Stimulated activated CD4-positive, alpha-beta T cell treated with anti-CD3 and anti-CD28 coated beads, Interleukin-1b, Interleukin-23, amount 100 ng/mL, for 1 hour (primary cell): ENCODE measurements around the gene THUMPD2.

Experiments
- DNase-seq, 2 donors: peaks; one replicate each; pipeline ENCODE4 v3.0.0-alpha.2; 2020; ENCODE audit warnings: low read depth in 2 of 2

THUMPD2 gene

GRCh38 chr2:39717067-39717466 is 62.0 kb downstream of the THUMPD2 start:
- DNase-seq: no peak

GRCh38 chr2:39715822-39716221 is 63.2 kb downstream of the THUMPD2 start:
- no peak for DNase-seq

- no peak for DNase-seq
These were observed 64.0 kb downstream of the THUMPD2 start for GRCh38 chr2:39715095-39715494.

GRCh38 chr2:39712953-39713352 is 66.1 kb downstream of the THUMPD2 start:
- no peak for DNase-seq

GRCh38 chr2:39710807-39711206 is 68.3 kb downstream of the THUMPD2 start:
- no peak for DNase-seq

- no peak for DNase-seq
These were observed 71.1 kb downstream of the THUMPD2 start for GRCh38 chr2:39708003-39708402.

- no peak for DNase-seq
These were observed 72.1 kb downstream of the THUMPD2 start for GRCh38 chr2:39706945-39707344.

- no peak for DNase-seq
These were observed 72.7 kb downstream of the THUMPD2 start for GRCh38 chr2:39706312-39706711.

- no peak for DNase-seq
These were observed 73.4 kb downstream of the THUMPD2 start for GRCh38 chr2:39705638-39706037.

- no peak for DNase-seq
These were observed 74.5 kb downstream of the THUMPD2 start for GRCh38 chr2:39704540-39704939.

- no peak for DNase-seq
These were observed 75.7 kb downstream of the THUMPD2 start for GRCh38 chr2:39703181-39703872.

- no peak for DNase-seq
These were observed 77.9 kb downstream of the THUMPD2 start for GRCh38 chr2:39701137-39701536.

- DNase-seq: no peak
These were observed 81.6 kb downstream of the THUMPD2 start for GRCh38 chr2:39697454-39697853.

- DNase-seq: no peak
These were observed 82.2 kb downstream of the THUMPD2 start for GRCh38 chr2:39696838-39697237.

GRCh38 chr2:39696101-39696553 is 82.9 kb downstream of the THUMPD2 start:
- DNase-seq: no peak

GRCh38 chr2:39693245-39693644 is 85.8 kb downstream of the THUMPD2 start:
- no peak for DNase-seq

GRCh38 chr2:39689876-39690275 is 89.2 kb downstream of the THUMPD2 start:
- DNase-seq: no peak

- no peak for DNase-seq
These were observed 89.7 kb downstream of the THUMPD2 start for GRCh38 chr2:39689272-39689841.

GRCh38 chr2:39688181-39688580 is 90.9 kb downstream of the THUMPD2 start:
- DNase-seq: no peak

- DNase-seq: no peak
These were observed 92.6 kb downstream of the THUMPD2 start for GRCh38 chr2:39686456-39686855.
